ELR (cell line): ENCODE results near the gene HP1BP3.

Experiments
- DNase-seq: peaks from one replicate; pipeline ENCODE4 v3.0.0-alpha.2; 2015; ENCODE audit warnings: low read depth

HP1BP3 gene

GRCh38 chr1:20770314-20771087 is 16.6 kb downstream of the HP1BP3 start:
- no peak for DNase-seq

DNA sequence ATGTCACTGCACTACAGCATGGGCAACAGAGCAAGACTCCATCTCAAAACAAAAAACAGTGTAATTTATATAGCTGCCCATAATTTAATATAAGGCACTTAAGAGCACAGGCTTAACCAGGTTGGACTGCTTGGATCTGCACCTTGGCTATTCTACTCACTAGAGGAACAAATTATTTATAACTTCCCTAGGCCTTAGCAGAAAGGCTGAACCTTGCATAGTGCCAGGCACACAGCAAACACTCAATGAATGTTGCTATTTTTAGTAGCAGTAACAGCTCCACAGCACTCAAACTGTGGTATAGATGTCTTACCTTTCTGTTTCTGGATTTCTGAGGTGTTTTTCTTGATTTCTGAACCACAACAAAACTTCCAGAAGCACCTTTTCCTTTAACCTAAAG is 19.8 kb downstream of the HP1BP3 start:
- DNase-seq = no peak

DNA sequence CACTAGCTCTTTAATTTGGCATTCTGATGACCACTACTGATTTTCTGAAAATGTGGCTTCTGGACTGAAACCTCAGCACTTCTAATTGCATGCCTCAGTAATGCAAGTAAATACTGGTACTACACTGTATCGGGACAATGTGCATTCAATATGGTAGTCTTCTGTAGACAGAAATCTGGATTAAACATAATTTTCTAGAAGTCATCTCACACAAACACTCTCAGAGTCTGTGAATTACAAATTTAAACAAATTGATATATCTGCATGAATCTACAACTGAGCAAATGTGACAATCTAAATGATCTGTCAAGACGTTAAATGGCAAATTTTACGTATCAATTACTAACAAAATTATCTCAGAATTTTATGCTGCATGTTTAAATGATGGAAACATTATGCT is 23.7 kb downstream of the HP1BP3 start:
- no peak for DNase-seq

DNA sequence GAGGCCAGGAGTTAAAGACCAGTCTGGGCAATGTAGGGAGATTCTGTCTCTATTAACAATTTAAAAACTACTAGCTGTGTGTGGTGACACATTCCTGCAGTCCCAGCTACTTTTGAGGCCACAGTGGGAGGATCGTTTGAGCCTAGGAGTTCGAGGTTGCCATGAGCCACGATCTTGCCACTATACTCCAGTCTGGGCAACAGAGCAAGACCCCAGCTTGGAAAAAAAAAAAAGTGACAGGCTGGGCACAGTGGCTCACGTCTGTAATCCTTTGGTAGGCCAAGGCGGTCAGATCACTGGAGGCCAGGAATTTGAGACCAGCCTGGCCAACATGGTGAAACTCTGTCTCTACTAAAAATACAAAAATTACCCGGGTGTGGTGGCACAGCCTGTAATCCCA is 26.8 kb downstream of the HP1BP3 start:
- no peak for DNase-seq

- DNase-seq = peak; percentile 49
Measured at GRCh38 chr1:20753589-20753988, 33.5 kb downstream of the HP1BP3 start.

DNA sequence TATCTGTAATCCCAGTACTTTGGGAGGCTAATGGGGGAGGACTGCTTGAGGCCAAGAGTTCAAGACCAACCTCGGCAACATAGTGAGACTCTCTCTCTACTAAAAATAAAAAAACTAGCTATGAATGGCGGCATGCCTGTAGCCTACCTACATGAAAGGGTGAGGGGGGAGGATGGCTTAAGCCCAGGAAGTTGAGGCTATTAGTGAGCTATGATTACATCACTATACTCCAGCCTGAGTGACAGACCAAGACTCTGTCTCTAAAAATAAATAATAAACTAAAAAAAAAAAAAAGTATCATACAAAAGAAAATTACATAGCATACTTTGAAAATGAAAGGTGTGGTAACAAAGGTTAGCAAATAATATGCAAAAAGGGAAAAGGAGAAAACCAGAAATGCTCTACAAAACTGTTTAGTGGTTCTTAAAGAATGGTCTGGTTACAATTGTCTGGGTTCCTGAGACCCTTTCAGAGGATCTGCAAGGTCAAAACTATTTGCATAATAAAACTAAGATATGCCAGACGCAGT is 35.6 kb downstream of the HP1BP3 start:
- no peak for DNase-seq

- no peak for DNase-seq
Measured at GRCh38 chr1:20742671-20743070, 44.4 kb downstream of the HP1BP3 start.

DNA sequence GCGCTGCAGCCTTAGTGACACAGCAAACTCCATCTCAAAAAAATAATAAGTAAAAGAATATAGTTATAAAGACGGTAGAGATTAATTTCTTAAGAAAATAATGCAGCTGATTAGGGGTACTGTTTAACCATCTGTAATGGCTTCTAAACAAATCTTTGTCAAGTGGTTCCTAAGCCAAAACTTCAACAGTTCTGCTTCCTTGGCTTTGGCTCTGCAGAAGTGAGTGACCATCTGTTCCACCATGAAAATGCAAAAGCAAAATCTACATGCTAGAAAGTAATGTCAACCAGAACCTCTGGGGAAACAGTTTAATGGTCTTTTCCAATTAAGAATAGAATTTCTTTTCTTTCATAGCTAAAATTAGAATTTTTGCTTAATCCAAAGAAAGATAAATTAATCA is 46.3 kb downstream of the HP1BP3 start:
- no peak for DNase-seq

DNA sequence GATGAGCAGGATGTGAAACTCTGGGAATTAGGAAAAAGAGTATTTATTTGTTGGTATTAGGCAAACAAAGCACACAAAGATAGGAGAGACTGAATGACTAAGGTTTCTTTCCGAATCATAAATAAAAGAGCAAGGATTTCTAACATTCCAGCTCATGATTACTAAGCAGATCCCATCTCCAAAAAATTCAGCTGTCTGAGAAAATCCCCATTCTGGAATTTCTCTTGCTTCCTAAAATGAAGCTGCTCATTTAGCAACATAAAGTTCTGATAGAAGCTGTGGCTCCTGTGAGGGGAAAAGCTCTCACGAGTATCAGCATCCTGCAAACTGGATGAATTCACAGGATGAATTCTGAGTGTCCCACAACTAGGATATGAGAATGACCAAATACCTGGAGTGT is 47.9 kb downstream of the HP1BP3 start:
- DNase-seq = peak; percentile 70

DNA sequence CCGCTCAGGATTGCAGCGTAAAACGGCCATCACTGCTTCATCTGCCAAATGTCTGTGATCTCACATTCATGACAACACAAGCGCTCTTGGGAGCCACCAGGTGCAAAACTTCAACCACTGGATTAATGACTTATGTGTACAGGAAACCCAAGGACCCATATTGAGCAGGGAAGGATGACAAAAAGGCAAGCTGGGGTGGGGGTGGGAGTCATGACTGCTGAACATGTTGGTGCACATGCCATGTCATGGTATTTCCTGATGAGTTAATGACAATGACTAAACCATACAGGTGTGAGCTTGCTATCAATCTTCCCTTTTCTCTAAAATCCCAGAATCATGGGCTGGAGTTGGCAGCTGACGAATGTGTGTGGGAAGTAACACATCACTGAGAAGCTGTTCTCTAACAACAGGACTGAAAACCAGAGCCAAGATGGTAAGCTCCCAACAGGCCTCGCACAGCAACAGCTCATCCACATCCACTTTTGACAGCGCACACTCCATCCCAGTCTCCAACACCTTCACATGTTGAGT is 51.5 kb downstream of the HP1BP3 start:
- DNase-seq = no peak

DNA sequence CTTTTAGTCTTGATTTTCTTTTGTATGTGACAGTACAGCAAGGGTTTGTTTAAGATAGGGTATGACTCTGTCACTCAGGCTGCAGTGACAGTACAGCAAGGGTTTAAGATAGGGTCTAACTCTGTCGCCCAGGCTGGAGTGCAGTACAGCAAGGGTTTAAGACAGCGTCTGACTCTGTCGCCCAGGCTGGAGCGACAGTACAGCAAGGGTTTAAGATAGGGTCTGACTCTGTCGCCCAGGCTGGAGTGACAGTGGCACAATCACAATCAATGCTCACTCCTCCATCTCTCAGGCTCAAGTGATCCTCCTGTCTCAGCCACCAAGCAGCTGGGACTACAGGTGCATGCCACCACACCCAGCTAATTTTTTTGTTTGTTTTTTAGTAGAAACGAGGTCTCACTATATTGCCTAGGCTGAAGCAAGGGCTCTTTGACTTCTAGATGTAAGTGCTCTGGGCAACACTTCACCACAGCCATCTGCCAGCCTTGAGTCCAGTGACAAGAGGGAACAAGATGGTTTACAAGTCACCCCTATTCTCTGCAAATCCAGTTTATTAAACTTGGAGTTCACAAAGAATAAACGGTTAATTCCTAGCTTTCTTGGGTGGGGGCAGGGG is 53.6 kb downstream of the HP1BP3 start:
- DNase-seq = peak; percentile 26

DNA sequence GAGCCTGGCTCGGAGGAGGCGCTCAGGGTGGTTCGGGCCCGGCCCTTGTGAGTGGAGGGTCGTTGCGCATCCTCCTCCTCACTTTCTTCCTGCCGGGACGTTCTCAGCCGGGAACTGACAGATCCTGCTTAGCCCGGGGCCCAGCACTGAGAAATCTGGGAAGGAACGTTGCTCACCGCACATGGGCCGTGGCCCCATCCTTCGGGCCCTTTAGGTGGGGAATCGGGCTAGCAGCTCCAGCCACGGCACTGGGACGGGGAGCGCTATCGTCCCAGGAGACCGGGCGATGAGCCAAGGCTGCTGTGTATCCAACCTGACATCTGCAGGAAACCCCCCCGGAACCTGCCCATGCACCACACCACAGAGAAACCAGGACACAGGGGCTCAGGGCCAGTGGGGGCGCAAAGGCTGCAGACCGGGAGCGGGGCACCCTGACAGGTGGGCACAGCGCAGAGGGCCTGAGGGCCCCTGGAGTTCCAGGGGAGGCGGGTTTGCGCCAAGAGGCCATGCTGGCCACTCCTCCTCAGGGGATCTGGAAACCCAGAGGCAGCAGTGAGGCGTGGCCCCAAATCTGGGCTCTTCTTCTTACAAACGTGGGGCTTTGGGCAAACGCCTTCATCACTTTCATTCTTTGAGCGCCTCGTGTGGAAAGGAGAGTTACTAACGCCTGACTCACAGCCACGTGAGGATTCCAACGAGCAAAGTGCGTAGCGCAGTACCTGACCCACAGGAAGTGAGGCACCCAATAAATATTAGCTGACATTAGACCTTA is 54.3 kb downstream of the HP1BP3 start, which contains the start of gene SH2D5:
Gene SH2D5 (minus strand): TSS at position 116 of the 772 bp plus-strand sequence. CDS start 4,659 bp downstream, outside the sequence.
- peak; percentile 100 for DNase-seq

- peak; percentile 85 for DNase-seq
Measured at GRCh38 chr1:20732071-20732587, 55.0 kb downstream of the HP1BP3 start.

- DNase-seq = peak; percentile 30
Measured at GRCh38 chr1:20731057-20731991, 55.8 kb downstream of the HP1BP3 start.

DNA sequence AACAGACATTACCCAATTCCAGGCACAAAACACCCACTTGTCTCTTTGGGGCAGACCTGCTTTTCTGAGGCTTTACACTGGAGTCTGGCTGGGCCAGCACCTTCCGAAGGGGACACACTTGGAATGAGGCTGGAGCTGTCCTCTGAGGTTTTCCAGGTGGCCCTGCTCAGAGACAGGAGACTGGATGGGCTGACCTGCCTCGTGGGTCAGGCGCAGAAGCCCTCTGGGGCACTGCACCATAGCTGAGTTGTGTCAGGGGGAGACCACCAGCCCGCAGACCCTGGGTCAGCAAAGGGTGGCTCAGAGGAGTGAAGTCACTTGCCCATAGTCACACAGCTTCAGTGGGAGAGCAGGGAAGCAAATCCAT is 56.4 kb downstream of the HP1BP3 start:
- no peak for DNase-seq

GRCh38 chr1:20729990-20730689 is 57.0 kb downstream of the HP1BP3 start:
- no peak for DNase-seq

- DNase-seq = no peak
Measured at GRCh38 chr1:20729155-20729931, 57.8 kb downstream of the HP1BP3 start.

GRCh38 chr1:20728371-20729154 is 58.5 kb downstream of the HP1BP3 start:
- DNase-seq = no peak
